GM11168 (cell line): ENCODE results near the gene CCDC14.
"Not testable (repeated sequence)": the region's sequence is repeated elsewhere in the genome, so short reads cannot be mapped to it uniquely, and the experiment has no call there.

Experiments
- in situ Hi-C: fragments of 300-500 bp; cut with MboI; formaldehyde crosslinking; loops from one replicate; pipeline ENCODE4 v1.12.0; 2022; ENCODE audit warnings: low sequenced_read_pairs; ENCODE audit not compliant: unreplicated experiment

Gene CCDC14

DNA sequence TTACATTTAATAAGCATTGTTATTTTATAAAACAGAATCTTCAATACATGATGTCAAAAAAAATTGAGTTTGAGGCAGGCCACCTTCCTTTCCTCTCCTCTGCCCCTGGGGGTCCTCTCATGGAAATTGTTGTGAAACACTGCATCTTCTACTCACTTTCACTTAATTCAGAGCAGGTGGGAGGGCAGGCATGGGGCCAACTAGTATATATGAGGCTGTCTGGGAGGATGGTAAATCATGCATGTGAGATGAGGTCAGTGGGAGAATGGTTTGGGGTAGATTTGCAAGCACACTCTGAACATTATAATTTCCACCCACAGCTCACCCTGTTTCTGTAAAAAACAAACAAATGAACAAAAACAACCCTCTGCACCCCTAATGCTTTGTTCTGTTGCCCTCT, 10.4 kb upstream of the CCDC14 start:
- in situ Hi-C loops: no loop called here

DNA sequence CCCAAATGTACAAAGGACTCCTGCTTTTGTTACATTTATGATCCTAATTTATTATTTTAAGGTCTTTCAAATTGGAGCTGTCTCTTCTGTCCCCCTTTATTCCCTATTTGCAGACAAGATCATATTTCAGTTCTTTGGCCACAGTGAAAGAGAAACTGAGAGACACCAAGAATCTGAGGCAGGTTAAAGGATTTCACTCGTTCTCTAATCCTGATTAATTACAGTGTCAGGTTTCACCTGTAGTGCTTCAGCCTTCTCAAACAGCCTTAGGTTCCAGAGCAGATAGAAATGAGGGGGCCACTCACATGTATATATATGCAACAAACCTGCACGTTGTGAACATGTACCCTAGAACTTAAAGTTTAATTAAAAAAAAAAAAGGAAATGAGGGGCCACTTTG, 6.2 kb upstream of the CCDC14 start:
- in situ Hi-C loops: not testable (repeated sequence)

DNA sequence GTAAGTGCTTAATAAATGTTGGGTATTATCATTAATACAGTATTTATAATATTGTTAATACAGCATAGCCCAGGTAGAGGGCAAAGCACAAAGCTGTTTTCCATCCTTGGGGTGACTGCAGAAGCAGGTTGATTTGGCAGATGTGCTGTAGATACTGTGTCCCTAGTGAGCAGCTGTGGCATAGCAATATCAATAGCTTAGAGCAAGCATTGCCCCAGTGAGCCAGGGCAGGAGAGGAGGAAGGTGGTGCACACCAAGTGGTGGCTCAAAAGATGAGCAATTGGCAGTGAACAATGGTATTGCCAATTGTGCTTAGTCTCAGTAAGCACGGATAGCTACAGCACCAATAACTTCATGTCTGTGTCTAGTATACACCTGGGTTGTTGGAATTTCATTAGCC, 5.8 kb upstream of the CCDC14 start:
- in situ Hi-C loops: not testable (repeated sequence)

GRCh38 chr3:123964793-123965192, 3.8 kb upstream of the CCDC14 start:
- in situ Hi-C loops: not testable (repeated sequence)

- in situ Hi-C loops: no loop called here
Measured at GRCh38 chr3:123961508-123961856, 453 bp upstream of the CCDC14 start.

- in situ Hi-C loops: no loop called here
Measured at GRCh38 chr3:123953735-123954134, 7.3 kb downstream of the CCDC14 start.

GRCh38 chr3:123952844-123953520, 8.0 kb downstream of the CCDC14 start:
- in situ Hi-C loops: no loop called here

DNA sequence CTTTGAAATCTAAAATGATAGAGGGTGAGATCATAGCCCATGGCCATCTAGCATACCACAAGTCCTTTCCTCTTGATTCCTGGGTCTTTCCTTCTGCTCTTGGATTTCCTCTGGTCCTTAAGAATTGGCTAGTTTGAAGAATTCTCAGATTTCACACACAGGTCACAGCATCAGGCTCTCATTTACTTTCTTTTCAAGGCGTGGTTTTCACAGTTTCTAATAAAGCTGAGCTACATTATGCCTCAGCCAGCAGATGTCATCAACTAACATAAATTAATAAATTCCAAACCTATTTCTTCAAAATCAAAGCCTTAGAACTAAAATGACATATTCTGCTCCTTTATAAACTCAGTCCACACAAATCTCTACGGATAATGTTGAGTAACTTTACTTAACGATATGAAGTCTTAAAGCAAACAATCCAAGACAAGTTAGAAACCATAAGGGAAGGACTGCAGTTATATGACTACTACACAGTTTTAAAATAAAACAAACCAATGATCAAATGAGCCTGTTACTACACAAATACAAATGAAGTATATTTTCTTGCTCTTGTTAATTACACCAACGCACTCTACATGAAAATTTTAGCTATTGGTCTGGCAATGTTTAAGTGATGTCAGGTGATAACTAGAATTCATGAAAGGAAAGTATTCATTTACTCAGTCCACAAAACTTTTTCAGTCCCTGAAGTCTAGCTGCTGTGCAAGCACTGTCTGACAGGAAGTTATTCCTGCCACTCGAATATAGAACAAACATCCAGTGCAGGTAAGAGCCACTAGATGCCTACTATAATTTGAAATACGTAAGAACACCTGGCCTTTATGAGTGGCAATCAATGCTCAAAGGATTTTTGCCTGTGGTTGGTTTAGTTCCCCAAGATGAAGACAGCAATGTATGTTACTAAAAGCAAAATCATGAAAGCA, 9.2 kb downstream of the CCDC14 start:
- in situ Hi-C loops: no loop called here

GRCh38 chr3:123949641-123950040, 11.4 kb downstream of the CCDC14 start:
- in situ Hi-C loops: no loop called here

- in situ Hi-C loops: no loop called here
Measured at GRCh38 chr3:123948449-123948848, 12.6 kb downstream of the CCDC14 start.

- in situ Hi-C loops: no loop called here
Measured at GRCh38 chr3:123947482-123947881, 13.5 kb downstream of the CCDC14 start.

DNA sequence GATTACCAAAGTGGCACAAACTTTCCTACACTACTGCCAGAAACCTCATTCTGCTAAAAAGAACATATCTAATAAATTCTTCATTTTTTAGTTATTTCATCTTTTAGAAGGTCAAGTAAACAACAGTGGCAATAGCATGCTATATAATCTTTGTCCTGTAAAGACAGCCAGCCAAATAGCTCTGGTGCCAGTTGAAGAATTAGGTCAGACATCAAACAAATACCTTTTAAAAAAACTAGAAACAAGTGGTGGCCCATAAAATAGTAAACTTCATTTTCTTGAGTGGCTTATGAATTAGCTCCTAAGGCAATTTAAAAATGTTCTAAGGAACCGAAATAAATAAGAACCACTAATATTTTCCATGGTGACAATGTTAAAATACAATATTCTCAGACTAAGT, 19.5 kb downstream of the CCDC14 start:
- in situ Hi-C loops: no loop called here

DNA sequence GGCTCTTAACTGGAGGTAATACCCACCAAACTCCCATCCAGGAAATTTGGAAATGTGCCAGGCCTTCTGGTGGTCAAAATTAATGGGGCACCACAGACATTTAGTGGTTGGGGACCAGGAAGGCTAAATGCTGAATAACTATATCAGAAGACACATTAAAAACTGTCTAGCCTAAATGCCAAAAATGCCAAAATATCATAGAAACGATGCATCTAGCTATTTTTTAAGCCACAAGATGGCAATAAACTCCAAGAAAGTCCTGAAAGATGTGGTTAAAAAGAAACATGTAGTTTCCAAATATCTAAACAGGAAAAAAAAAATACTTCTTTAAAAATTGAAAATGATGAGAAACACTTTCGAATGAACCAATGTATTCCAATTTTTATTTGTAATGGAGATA, 19.9 kb downstream of the CCDC14 start:
- in situ Hi-C loops: no loop called here

GRCh38 chr3:123939706-123940105, 21.3 kb downstream of the CCDC14 start:
- in situ Hi-C loops: no loop called here

GRCh38 chr3:123936400-123936799, 24.6 kb downstream of the CCDC14 start:
- in situ Hi-C loops: no loop called here

DNA sequence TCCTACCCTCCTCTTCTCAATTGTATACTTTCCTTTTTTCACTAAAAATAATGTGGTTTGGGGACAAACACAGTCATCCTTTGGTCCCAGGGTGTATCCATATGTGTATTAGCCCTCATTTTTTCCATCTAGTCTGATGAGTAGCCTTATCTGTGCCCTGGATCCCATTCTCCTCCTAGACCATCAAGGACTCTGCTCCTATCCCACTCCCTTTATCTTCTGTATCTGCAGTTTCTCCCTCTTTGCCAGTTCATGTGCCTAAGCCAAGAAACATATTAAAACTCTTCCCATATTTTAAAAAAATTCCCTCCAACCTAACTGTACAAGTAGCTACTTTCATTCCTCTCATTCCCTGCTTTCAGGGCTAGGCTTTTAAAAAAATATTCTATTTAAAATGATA, 25.2 kb downstream of the CCDC14 start:
- in situ Hi-C loops: no loop called here

GRCh38 chr3:123934250-123934649, 26.8 kb downstream of the CCDC14 start:
- in situ Hi-C loops: no loop called here

DNA sequence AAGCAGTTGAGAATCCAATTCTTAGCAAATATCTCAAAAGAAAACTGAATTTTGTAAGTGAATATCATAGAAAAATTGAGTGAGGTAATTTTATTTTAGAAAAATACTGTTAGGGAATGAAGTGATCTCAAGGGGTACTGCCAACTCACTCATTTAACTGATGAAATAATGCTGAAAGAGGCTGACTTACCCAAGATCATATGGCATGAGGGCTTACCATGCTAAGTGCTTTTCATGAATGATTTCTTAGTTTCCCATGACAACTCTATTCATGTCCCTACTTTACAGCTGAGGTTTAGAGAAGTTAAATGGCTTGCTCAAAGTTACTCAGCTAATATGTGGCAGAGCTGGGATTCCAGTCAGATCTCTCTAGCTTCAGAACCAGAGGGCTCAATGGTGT, 30.6 kb downstream of the CCDC14 start:
- in situ Hi-C loops: no loop called here

- in situ Hi-C loops: no loop called here
Measured at GRCh38 chr3:123929325-123929724, 31.7 kb downstream of the CCDC14 start.

DNA sequence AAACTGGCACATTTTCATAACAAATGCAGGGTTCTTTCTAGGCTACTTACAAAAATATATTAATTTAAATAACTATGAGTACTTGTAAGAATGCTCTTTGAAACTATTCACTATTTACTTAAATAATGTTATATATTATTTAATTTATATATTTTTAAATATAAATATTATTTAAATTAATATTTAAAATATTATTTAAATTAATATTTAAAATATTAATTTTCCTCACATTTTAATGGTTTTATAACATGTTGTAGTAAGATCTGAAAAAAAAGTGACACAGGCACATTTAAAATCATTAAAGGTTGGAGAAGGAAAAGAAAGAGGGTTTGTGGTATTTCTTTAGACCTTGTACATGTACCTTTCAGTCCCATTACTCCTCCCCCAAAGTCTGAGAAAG, 34.6 kb downstream of the CCDC14 start:
- in situ Hi-C loops: no loop called here

DNA sequence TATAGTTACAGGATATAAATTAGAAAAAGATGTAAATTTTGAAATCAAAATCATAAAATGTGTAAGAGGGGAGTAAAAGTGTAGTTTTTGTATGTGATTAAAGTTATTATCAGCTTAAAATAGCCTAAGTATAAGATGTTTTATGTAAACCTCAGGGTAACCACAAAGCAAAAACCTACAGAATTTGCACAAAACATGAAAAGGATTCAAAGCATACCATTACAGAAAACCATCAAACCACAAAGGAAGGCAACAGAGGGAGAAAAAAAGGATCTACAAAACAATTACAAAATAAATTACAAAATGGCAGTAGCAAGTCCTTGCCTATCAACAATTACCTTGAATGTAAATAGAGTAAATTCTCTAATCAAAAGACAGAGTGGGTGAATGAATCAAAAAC, 40.2 kb downstream of the CCDC14 start:
- in situ Hi-C loops: no loop called here

DNA sequence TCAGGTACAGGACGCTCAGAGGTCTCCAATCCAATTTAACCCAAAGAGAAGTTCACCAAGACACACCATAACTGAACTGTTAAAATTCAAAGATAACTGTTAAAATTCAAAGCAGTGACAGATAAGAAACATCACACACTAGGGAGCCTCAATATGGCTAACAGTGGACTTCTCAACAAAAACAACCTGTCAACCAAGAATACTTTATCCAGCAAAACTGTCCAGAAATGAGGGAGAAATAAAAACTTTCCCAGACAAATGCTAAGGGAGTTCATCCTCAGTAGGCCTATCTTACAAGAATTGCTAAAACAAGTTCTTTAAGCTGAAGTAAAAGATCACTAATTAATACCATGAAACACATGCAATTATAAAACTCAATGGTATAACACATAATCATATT, 40.6 kb downstream of the CCDC14 start:
- in situ Hi-C loops: no loop called here
